NCI-H2196 (cell line): ENCODE results near the gene MPP4.
"Not testable (repeated sequence)": the region's sequence is repeated elsewhere in the genome, so short reads cannot be mapped to it uniquely, and the experiment has no call there.

ENCODE experiments used
- DNase-seq: peaks from one replicate; lab custom pipeline; 2025; ENCODE audit not compliant: unreplicated experiment; lab: John Stamatoyannopoulos, UW

Gene MPP4

GRCh38 chr2:201673546-201673945 is 24.9 kb downstream of the MPP4 start:
- DNase-seq: no peak

GRCh38 chr2:201671205-201671604 is 27.2 kb downstream of the MPP4 start:
- not testable (repeated sequence) for DNase-seq

GRCh38 chr2:201669865-201670264 is 28.6 kb downstream of the MPP4 start:
- no peak for DNase-seq

- no peak for DNase-seq
Measured at GRCh38 chr2:201668402-201668910, 30.0 kb downstream of the MPP4 start.

GRCh38 chr2:201664334-201664733 is 34.1 kb downstream of the MPP4 start:
- DNase-seq: no peak

GRCh38 chr2:201661366-201661765 is 37.1 kb downstream of the MPP4 start:
- DNase-seq: no peak

DNA sequence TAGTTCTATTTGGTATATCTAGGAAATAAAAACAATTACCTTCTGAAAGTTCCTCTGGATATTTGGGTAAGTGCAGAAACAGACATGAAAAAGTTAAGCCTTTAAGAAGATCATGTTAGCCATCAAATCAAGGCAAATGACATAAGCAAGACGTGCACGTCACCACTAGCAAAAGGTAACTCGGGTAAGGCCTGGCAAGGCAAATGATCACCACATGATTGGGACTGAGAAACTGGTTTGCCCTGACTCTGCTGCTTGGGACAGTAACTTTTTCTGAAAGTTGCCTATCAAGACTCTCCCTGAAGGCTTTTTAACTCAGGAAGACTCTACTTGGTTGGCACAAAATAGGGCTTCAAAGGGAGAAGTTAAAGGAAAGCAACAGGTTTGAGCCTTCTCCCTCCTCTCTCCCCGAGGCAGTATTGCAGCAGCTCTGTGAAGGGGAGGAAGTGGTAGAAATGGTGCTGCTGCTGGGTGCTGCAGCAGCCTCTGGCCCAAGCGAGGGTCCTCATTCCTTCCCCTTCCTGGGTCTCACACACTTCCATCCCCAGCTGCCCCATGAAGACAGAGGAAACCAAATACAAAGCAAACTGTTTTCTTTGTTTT is 38.0 kb downstream of the MPP4 start:
- no peak for DNase-seq

DNA sequence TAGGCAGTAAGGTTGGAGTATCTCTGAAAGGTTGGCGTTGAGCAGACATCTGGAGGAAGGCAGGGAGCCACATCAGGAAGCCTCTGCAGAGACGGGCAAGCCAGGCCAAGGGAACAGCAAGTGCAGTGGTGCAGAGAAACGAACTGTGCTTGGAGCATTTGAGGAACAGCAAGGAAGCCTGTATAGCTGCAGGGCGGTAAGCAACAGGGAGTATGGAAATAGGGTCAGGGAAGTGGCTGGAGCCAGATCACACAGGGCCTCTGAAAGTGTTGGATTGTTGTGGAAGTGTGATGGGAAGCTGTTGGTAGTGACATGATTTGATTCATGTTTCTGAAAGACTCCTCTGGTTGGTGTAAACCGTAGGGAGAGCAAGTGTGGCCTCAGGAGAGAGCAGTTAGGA is 41.7 kb downstream of the MPP4 start:
- no peak for DNase-seq

DNA sequence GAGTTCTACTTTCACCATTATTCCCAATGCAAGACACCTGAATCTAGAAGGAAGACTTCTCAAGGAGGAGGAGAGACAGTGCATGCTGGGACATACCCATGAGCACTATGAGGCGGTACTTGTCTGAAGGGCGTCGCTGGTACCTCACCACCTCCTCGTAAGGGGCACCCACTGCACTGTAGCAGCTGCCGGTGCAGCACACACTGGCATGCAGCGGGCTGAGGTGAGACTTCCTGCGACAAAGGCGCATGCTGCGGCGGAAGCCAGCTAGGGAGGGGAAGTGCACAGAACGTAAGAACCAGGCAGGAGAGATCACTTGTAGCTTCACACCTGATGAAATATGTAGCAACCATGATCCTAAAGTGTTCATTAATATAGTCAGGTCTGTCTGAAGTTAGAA is 42.3 kb downstream of the MPP4 start:
- no peak for DNase-seq

- no peak for DNase-seq
Measured at GRCh38 chr2:201654616-201655384, 43.6 kb downstream of the MPP4 start.

GRCh38 chr2:201653221-201653620 is 45.2 kb downstream of the MPP4 start:
- no peak for DNase-seq

GRCh38 chr2:201649442-201649841 is 49.0 kb downstream of the MPP4 start:
- DNase-seq: no peak

- DNase-seq: no peak
Measured at GRCh38 chr2:201647431-201647830, 51.0 kb downstream of the MPP4 start.

GRCh38 chr2:201644001-201644400 is 54.4 kb downstream of the MPP4 start:
- DNase-seq: no peak

DNA sequence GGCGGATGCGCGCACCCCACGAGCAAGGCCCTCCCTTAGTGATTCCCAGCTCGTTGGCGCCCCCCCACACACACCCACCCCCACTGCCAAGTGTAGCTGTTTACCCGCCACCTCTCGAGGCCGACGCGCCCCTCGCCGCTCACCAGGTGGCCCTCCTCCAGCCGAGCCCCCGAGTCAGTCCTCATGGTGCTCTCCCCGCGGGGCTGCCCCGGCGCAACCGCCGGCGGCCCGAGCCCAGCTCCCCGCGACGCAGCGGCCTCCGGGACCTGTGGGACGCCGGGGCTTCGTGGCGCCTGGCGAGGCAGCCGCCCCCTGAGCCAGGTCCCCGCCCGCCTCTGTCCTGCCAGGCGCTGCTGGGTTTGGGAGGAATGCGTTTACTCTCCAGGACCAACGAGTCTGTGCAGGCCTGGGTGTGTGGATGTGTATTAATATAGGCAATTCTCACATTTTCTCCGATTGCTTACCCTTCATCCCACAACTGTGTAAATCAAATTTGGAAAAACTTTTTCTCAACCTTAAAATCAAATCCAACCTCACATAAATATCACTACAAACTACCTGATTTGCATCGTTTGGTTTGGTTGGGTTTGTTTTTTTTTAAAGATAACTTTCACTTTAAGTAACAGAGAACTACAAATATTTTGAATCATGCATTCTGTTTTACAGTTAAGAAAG is 55.1 kb downstream of the MPP4 start, which contains the start of gene TMEM237:
Gene TMEM237 (minus strand): TSS at position 288 of the 675 bp plus-strand sequence. CDS start 103 bp downstream, at position 185.
- no peak for DNase-seq

DNA sequence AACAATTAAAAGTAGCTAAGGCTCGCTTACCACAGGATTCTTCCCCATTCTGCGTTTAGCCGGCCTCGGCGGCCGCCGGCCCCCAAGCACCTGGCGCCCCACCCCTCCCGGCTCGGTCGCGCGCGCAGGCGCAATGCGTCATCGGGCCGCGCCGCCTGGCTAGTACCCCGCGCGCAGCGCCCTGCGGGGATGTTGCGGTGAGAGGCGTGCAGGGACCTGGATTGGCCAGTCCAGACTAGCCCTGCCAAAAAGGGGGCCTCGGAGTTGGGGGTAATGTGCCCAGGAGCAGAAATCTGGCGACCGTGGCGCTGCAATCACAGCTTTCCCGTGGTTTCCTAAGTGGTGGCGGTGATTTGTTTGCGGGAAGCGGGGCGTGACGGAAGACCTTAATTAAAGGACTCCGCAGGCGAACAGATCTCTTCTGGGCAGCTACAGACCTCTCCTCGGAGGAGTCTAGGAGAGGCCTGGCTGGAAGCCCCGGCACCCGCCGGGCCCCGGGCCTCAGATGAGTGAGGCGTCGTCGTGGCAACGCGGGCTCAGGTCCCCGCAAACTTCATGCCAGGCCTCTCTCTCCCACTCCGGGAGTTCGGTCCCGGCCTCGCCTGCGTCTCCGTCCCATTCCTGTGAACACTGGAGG is 55.7 kb downstream of the MPP4 start:
- peak; percentile 86 for DNase-seq

GRCh38 chr2:201642086-201642578 is 56.3 kb downstream of the MPP4 start:
- no peak for DNase-seq

DNA sequence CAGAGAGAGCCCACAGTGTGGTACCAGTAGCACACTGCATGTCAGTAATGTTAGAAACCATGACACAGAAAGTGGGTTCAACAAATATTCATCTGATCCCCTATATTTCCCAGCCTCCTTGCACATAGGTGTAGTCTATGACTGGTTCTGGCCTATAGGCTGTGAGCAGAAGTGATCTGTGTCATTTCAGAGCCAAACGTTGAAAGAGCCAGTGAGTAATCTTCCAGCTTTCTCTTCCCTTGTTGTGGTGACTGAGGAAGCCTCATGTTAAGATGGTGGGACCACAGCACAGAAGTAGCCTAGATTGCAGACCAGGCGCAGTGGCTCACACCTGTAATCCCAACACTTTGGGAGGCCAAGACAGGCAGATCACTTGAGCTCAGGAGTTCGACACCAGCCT is 59.2 kb downstream of the MPP4 start:
- DNase-seq: no peak

- DNase-seq: no peak
Measured at GRCh38 chr2:201638326-201638725, 60.1 kb downstream of the MPP4 start.

- no peak for DNase-seq
Measured at GRCh38 chr2:201633661-201634249, 64.7 kb downstream of the MPP4 start.

- no peak for DNase-seq
Measured at GRCh38 chr2:201631041-201631440, 67.4 kb downstream of the MPP4 start.
